ENCODE measurements around the gene SAMD4B.
A peak's percentile ranks its signal among the peaks of the same experiment; 100 is the strongest.
"Not testable (repeated sequence)": the region's sequence is repeated elsewhere in the genome, so short reads cannot be mapped to it uniquely, and the experiment has no call there.

Gene SAMD4B

GRCh38 chr19:39310558-39311311 is 31.5 kb upstream of the SAMD4B start:
- DNase-seq (ENCODE audit: low spot score) = no peak

GRCh38 chr19:39314016-39314728 is 28.0 kb upstream of the SAMD4B start:
- DNase-seq (ENCODE audit: low spot score) = no peak

DNA sequence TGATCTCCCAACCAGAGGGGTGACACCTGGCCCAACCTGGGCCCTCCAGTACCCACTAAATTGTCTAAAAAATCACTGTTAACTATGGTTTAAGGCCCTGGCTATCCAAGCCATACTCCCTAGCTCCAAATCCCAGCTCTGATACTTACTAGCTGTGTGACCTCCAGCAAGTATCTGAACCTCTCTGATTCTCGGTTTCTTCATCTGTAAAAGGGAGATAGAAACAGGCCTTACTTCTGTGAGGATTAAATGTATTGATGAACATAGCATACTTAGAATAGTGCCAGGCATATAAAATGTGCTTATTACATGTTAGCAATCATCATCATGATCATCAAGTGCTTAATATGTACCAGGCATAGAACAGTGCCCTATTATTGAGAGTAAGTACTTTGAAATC is 26.3 kb upstream of the SAMD4B start:
- DNase-seq (ENCODE audit: low spot score) = no peak

GRCh38 chr19:39316627-39317321 is 25.4 kb upstream of the SAMD4B start:
- no peak for DNase-seq (ENCODE audit: low spot score)

- no peak for DNase-seq (ENCODE audit: low spot score)
Observed at GRCh38 chr19:39317476-39317875, 24.7 kb upstream of the SAMD4B start.

DNA sequence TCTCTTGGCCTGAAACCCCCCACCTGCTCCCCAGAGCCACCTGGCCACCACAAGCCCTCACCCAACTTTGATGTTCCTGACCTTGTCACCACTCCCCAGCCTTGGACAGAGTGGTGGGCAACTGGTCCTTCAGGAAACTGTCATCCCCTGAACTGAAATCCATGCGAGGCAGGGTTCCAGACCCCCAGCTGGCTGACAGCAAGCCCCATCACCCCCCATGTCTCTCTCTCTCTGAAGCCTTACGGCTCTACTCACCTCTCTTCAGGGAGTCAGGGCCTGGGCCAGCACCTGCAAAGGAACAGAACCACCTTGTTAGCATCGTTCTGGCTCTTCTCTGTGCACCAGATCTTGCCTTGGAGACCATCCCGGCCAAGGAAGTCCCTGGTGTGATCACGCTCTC is 24.1 kb upstream of the SAMD4B start:
- DNase-seq (ENCODE audit: low spot score) = no peak

DNA sequence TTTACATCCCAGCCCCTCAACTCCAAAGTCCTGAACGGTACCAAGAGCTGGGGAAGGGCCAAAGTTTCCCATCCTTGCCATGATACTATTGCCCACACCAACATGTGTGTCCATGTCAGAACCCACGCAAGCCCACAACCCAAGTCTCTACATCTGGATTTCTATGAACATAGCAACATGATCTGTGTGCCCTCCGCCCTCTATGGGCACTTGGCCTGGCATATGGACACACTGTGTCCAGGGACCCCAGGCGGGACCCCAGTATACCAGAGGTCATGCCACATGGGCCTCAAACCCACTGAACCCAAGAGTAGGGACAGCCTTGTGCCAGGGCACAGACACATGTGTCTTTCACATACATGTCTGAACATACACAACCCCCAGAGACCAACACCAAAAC is 23.5 kb upstream of the SAMD4B start:
- no peak for DNase-seq (ENCODE audit: low spot score)

DNA sequence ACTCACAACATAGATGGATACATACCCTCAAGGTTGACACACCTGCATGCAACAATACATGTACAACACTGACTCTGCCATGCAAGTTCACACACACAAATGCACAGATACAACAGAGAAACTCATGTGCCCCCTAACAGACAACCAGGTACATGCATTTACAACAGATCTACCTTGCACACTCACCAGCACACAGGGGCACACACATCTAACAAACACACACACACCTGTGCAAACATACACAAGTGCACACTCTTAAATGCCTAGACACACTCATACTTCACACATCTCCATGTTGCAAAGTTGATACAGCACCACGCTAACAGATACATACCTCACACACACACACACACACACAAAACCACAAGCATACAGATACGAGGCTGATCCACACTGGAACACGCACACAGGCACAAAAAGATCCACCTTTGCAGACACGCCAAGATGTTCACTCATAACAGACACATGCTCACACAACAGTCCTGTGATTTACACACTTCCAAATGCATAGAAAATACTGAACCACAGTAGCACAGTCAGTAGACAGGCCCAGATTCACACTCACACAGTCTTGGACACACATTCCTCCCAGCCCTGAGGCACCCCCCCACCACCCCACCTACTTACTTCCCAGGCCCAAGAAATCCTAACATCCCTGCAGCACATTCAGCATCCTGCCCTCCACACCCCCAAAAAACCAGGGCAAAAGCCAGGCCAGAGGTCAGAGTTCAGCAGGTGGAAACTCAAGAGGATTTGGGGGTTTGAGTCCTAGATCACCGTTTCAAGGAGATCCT is 22.9 kb upstream of the SAMD4B start:
- DNase-seq (ENCODE audit: low spot score) = no peak

DNA sequence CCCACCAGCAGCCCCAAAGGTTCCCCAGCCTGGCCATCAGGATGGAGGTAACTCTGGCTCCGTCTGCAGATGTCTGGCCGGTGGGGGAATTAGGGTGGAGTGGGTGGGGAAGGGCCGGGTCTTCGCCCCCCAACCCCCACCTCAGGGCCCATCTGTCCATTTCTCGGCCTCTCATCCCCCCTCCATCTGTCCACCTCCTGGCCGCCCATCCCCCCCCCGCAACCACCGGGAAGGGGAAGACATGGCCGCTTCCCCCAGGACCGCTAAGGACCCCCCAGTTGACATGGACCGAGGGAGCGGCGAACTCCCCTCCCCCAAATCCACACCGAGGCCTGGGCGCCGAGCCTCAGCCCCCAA is 22.4 kb upstream of the SAMD4B start:
- DNase-seq (ENCODE audit: low spot score) = no peak

- DNase-seq (ENCODE audit: low spot score) = no peak
Observed at GRCh38 chr19:39321117-39321831, 20.9 kb upstream of the SAMD4B start.

GRCh38 chr19:39321832-39322176 is 20.4 kb upstream of the SAMD4B start:
- DNase-seq (ENCODE audit: low spot score) = no peak

GRCh38 chr19:39324242-39324842 is 17.9 kb upstream of the SAMD4B start:
- no peak for DNase-seq (ENCODE audit: low spot score)

- peak; percentile 31 for DNase-seq (ENCODE audit: low spot score)
Observed at GRCh38 chr19:39325778-39326665, 16.2 kb upstream of the SAMD4B start.

GRCh38 chr19:39327363-39328045 is 14.7 kb upstream of the SAMD4B start:
- no peak for DNase-seq (ENCODE audit: low spot score)

GRCh38 chr19:39328046-39328705 is 14.0 kb upstream of the SAMD4B start:
- DNase-seq (ENCODE audit: low spot score) = peak; percentile 92

DNA sequence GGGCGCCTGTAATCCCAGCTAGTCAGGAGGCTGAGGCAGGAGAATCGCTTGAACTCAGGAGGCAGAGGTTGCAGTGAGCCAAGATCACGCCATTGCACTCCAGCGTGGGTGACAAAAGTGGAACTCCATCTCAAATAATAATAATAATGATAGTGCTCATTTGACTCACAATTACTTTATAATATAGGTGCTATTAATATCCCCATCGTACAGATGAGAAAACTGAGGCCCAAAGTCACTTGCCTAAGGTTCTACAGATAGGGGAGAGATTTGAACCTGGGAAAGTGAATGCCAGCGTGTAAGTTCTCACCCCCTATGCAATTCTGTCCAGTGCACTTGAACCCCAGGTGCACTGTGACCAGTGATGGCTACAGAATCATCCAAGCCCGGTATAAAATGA is 12.3 kb upstream of the SAMD4B start:
- no peak for DNase-seq (ENCODE audit: low spot score)

DNA sequence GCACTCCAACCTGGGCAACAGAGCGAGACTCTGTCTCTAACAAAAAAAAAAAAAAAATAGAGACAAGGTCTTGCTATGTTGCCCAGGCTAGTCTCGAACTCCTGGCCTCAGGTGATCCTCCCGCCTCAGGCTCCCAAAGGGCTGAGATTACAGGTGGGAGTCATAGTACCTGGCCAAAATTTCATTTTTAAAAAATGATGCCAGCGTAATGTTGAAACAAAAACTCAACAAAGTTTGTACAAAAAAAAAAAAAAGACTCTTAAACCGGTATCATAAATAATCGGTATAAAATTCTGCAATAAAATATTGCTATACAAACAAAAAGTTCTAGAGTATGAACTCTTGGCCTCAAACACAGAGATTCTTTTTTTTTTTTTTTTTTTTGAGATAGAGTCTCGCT is 9.9 kb upstream of the SAMD4B start:
- DNase-seq (ENCODE audit: low spot score) = no peak

DNA sequence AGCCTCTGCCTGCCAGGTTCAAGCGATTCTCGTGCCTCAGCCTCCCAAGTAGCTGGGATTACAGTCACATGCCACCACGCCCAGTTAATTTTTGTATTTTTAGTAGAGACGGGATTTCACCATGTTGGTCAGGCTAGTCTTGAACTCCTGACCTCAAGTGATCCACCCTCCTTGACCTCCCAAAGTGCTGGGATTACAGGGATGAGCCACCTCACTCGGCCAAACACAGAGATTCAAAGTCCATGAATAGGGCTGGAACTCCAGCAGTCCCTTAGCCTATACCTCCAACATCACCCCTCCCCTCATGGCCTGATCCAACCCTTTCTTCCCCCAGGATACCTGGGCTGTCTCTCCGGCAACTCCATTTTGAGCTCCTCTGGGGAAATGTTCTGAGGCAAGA is 9.5 kb upstream of the SAMD4B start:
- not testable (repeated sequence) for DNase-seq (ENCODE audit: low spot score)

- DNase-seq (ENCODE audit: low spot score) = no peak
Observed at GRCh38 chr19:39333507-39333906, 8.7 kb upstream of the SAMD4B start.
